GM13976 (cell line): ENCODE results near the gene LST1.

ENCODE experiments used
- DNase-seq: peaks from one replicate; pipeline ENCODE4 v3.0.0; 2012; ENCODE audit warnings: low spot score
- CTCF ChIP-seq: IDR thresholded peaks from 2 replicates; pipeline ENCODE4 v1.5.1; 2012; ENCODE audit warnings: borderline replicate concordance, mild to moderate bottlenecking; ENCODE audit not compliant: insufficient read depth; ENCODE audit errors: extremely low read depth, missing control alignments, control extremely low read depth
- in situ Hi-C: fragments of 300-500 bp; cut with MboI; formaldehyde crosslinking; loops from one replicate; pipeline ENCODE4 v1.12.0; 2022; ENCODE audit warnings: low sequenced_read_pairs, mixed read lengths, inconsistent platforms; ENCODE audit not compliant: unreplicated experiment

The LST1 gene

GRCh38 chr6:31580807-31581433, 5.2 kb upstream of the LST1 start:
- DNase-seq: peak; percentile 89
- in situ Hi-C loops: no loop called here
- TF ChIP-seq CTCF: peak; percentile 98

DNA sequence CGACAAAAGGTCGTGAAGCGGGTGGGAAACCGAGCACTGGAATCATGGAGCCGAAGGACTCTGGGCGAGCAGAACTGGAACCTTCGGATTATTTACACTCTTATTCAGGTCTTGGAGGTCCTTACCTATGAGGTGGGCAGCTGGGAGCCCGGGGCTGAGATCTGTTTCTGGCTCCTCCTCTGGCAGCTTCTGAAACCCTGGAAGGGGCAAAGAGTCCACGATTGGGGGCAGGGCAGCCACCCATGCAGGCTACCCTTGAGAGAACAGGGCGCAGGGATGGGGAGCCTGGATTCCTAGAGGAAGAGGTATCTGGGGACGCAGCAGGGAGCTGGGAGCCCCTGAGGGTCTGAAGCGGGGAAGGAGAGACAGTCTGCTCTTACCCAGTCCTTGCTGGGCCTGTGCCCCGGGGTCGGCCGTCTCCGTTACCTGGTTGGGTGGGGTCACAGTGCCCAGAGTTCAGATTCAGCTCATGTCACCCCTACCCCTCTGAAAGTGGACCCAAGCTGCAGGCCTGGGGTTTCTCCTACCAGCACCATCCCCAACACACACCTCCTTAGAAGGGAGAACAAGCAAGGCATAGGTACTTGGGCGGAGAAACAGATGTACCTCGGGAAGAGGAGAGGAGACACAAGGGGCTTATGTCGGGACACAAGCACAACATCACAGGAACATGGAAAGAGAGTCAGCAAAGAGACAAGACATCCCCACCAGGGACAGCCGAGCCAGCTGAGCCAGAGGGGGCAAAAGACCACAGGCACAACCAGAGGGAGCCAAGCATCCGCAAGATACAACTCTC, 4.4 kb upstream of the LST1 start:
- no peak for DNase-seq
- no peak for TF ChIP-seq CTCF
- in situ Hi-C loops: no loop called here

- no peak for TF ChIP-seq CTCF
- in situ Hi-C loops: no loop called here
- no peak for DNase-seq
Observed at GRCh38 chr6:31582230-31582643, 3.8 kb upstream of the LST1 start, which contains the start of gene LTB. Gene LTB (minus strand): TSS chr6:31582424. CDS start chr6:31582417, 7 bp downstream.

DNA sequence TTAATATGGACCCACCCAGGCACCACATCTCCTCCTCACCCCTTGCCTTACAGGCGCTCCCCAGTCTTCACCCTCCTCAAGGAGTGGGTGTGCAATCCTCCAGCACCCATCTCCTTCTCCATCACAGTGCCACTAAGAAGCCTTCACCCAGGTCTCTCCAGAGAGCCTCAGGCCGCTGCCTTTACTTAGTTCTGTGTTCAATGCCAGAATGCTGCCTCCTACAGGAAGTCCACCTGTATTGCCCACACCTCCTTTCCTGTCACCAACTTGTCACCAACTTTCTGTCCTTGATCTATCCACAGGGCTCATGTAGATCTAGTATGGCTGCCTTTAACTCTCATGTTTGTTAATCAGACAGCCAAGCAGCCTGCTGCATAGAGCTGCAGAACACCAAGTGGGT, 586 bp upstream of the LST1 start:
- no peak for DNase-seq
- peak; percentile 52 for TF ChIP-seq CTCF
- in situ Hi-C loops: no loop called here

DNA sequence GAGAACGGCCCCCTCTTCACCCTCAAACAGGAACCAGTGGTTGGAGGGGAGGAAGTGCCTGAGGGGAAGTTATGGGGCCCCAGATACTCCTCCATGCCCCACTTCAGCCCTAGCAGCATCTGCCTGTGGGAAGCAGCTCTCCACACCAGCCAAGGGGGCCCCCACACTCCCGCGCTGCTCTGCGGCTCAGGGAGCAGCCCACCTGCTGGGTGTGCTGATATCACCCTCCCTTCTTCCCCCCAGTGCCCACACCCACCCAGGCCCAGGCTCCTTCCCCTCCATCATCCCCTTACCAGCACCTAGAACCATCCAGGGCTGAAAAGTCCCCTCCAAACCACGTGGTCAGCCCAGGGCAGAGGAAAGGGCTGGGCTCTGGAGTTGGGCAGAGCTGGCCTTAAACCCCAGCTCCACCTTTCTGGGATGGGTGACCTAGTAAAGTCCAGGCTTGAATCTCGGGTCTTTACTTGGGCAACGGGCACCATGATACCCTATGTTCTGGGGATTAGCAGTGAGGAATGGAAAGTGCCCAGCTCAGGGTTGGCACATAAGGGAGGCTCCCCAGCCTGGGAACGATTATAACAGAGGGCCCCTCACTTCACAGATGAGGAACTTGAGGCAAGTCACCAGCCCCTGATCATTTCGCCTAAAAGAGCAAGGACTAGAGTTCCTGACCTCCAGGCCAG, 663 bp downstream of the LST1 start:
- DNase-seq: no peak
- TF ChIP-seq CTCF: no peak
- in situ Hi-C loops: no loop called here

DNA sequence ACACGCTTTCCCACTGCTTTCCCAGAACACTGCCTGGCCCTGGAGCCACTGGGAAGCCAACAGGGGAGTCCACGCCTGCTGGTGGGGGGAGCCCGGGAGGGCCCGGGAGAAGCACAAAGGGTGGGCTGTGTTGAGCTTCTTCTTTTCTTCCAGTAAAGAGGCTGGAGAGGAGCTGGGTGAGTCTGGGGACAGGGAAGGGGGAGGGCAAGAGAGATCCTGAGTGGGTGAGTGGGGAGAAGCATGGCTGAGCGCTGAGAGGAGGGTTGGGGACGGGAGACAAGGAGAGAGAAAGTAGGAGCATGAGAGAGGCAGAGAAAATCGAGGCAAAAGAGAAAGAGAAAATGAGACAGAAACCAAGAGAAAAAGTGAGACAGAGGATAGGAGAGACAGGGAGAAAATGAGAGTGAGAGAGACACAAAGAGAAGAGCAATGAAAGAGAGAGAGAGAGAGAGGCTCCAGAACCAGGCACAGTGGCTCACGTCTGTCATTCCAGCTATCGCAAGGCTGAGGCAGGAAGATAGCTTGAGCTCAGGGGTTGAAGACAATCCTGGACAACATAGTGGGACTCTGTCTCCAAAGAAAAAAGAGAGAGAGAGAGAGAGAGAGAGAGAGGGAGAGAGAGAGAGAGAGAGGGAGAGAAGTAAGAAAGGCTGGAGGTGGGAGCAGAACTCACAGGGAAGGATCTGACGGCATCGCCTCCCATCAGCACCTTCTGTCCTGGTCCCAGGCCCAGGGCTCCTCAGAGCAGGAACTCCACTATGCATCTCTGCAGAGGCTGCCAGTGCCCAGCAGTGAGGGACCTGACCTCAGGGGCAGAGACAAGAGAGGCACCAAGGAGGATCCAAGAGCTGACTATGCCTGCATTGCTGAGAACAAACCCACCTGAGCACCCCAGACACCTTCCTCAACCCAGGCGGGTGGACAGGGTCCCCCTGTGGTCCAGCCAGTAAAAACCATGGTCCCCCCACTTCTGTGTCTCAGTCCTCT, 2.0 kb downstream of the LST1 start:
- in situ Hi-C loops: no loop called here
- no peak for DNase-seq
- no peak for TF ChIP-seq CTCF
